Measurements from ENCODE around the gene TMEM30B.

TMEM30B gene

GRCh38 chr14:61233436-61233956 lies 47.6 kb downstream of the TMEM30B start:
- DNase-seq (ENCODE audit: low spot score), result no peak

- DNase-seq (ENCODE audit: low spot score), result no peak
These were observed 49.3 kb downstream of the TMEM30B start for GRCh38 chr14:61231810-61232209.

GRCh38 chr14:61229981-61230380 lies 51.2 kb downstream of the TMEM30B start:
- no peak for DNase-seq (ENCODE audit: low spot score)

- DNase-seq (ENCODE audit: low spot score), result no peak
These were observed 51.7 kb downstream of the TMEM30B start for GRCh38 chr14:61229475-61229888.

- DNase-seq (ENCODE audit: low spot score), result no peak
These were observed 53.1 kb downstream of the TMEM30B start for GRCh38 chr14:61227884-61228591.

Data from AG08396 (cell line).